ENCODE data around the gene ZNF780B. TPM values are rescaled to one million over a fixed set of nuclear protein-coding genes. Genes with fewer than 3 reads are reported as not detected.
A peak's percentile ranks its signal among the peaks of the same experiment; 100 is the strongest.

Gene ZNF780B
- total and polyA plus RNA-seq, 9 donors = 5.7 to 16.4 (median 10.7) TPM

- Histone ChIP-seq H3K27me3 (ENCODE audit: control insufficient read depth, insufficient read depth, low read length) (no peaks in the 10 kb centered on the region), H3K4me3 (ENCODE audit: low read length) (no peak overlapping the region), H3K27ac (ENCODE audit: low read length) (no peak overlapping the region), H3K9me3 (replicated peaks; ENCODE audit: control insufficient read depth, low read depth, low read length) (peaks cover 2% of the 10 kb centered on the region), H3K36me3 (ENCODE audit: control insufficient read depth, insufficient read depth, low read length) (peaks cover 8% of the 10 kb centered on the region), H3K4me1 (ENCODE audit: control insufficient read depth, insufficient read depth, low read length) (peaks cover 7% of the 10 kb centered on the region)
- no peak for DNase-seq
- 100% methylated on average over 1 of the region's 5 CpGs for WGBS (ENCODE audit: insufficient coverage)
Observed at GRCh38 chr19:40088299-40089047, 32.4 kb upstream of the ZNF780B start.

GRCh38 chr19:40084948-40085347 lies 28.9 kb upstream of the ZNF780B start:
- H3K27me3 ChIP-seq (ENCODE audit: control insufficient read depth, insufficient read depth, low read length) = no peaks in the 10 kb centered on the region
- no peak overlapping the region for H3K4me3 ChIP-seq (ENCODE audit: low read length)
- 89% methylated on average over 4 of the region's 4 CpGs for WGBS (ENCODE audit: insufficient coverage)
- no peak overlapping the region for H3K27ac ChIP-seq (ENCODE audit: low read length)
- peaks cover 29% of the 10 kb centered on the region for H3K36me3 ChIP-seq (ENCODE audit: control insufficient read depth, insufficient read depth, low read length)
- no peak for DNase-seq
- peaks cover 4% of the 10 kb centered on the region for H3K4me1 ChIP-seq (ENCODE audit: control insufficient read depth, insufficient read depth, low read length)
- H3K9me3 ChIP-seq (replicated peaks; ENCODE audit: control insufficient read depth, low read depth, low read length) = peaks cover 2% of the 10 kb centered on the region

- 100% methylated on average over 1 of the region's 1 CpG for WGBS (ENCODE audit: insufficient coverage)
- Histone ChIP-seq H3K9me3 (replicated peaks; ENCODE audit: control insufficient read depth, low read depth, low read length) (peaks cover 14% of the 10 kb centered on the region), H3K4me1 (ENCODE audit: control insufficient read depth, insufficient read depth, low read length) (no peaks in the 10 kb centered on the region), H3K4me3 (ENCODE audit: low read length) (no peak overlapping the region), H3K27me3 (ENCODE audit: control insufficient read depth, insufficient read depth, low read length) (no peaks in the 10 kb centered on the region), H3K27ac (ENCODE audit: low read length) (no peak overlapping the region), H3K36me3 (ENCODE audit: control insufficient read depth, insufficient read depth, low read length) (peaks cover 43% of the 10 kb centered on the region)
- peak; percentile 8 for DNase-seq
Observed at GRCh38 chr19:40081411-40081810, 25.4 kb upstream of the ZNF780B start.

GRCh38 chr19:40080289-40080688 lies 24.3 kb upstream of the ZNF780B start:
- Histone ChIP-seq H3K27me3 (ENCODE audit: control insufficient read depth, insufficient read depth, low read length) (no peaks in the 10 kb centered on the region), H3K9me3 (replicated peaks; ENCODE audit: control insufficient read depth, low read depth, low read length) (peaks cover 21% of the 10 kb centered on the region), H3K4me3 (ENCODE audit: low read length) (no peak overlapping the region), H3K4me1 (ENCODE audit: control insufficient read depth, insufficient read depth, low read length) (no peaks in the 10 kb centered on the region), H3K27ac (ENCODE audit: low read length) (no peak overlapping the region), H3K36me3 (ENCODE audit: control insufficient read depth, insufficient read depth, low read length) (peaks cover 50% of the 10 kb centered on the region)
- no CpG with 5 or more reads among the region's 1 CpG for WGBS (ENCODE audit: insufficient coverage)
- no peak for DNase-seq

GRCh38 chr19:40078377-40078776 lies 22.3 kb upstream of the ZNF780B start:
- H3K27ac ChIP-seq (ENCODE audit: low read length) = no peak overlapping the region
- H3K9me3 ChIP-seq (replicated peaks; ENCODE audit: control insufficient read depth, low read depth, low read length) = peaks cover 33% of the 10 kb centered on the region
- H3K27me3 ChIP-seq (ENCODE audit: control insufficient read depth, insufficient read depth, low read length) = no peaks in the 10 kb centered on the region
- H3K4me1 ChIP-seq (ENCODE audit: control insufficient read depth, insufficient read depth, low read length) = no peaks in the 10 kb centered on the region
- peaks cover 56% of the 10 kb centered on the region for H3K36me3 ChIP-seq (ENCODE audit: control insufficient read depth, insufficient read depth, low read length)
- no peak overlapping the region for H3K4me3 ChIP-seq (ENCODE audit: low read length)
- DNase-seq = no peak
- no CpG with 5 or more reads among the region's 1 CpG for WGBS (ENCODE audit: insufficient coverage)

- Histone ChIP-seq H3K4me1 (ENCODE audit: control insufficient read depth, insufficient read depth, low read length) (no peaks in the 10 kb centered on the region), H3K9me3 (replicated peaks; ENCODE audit: control insufficient read depth, low read depth, low read length) (peaks cover 20% of the 10 kb centered on the region), H3K36me3 (ENCODE audit: control insufficient read depth, insufficient read depth, low read length) (peaks cover 14% of the 10 kb centered on the region), H3K27me3 (ENCODE audit: control insufficient read depth, insufficient read depth, low read length) (no peaks in the 10 kb centered on the region), H3K27ac (ENCODE audit: low read length) (no peak overlapping the region), H3K4me3 (ENCODE audit: low read length) (no peak overlapping the region)
- no peak for DNase-seq
- no CpG with 5 or more reads among the region's 1 CpG for WGBS (ENCODE audit: insufficient coverage)
Observed at GRCh38 chr19:40070058-40070457, 14.0 kb upstream of the ZNF780B start.

- Histone ChIP-seq H3K4me1 (ENCODE audit: control insufficient read depth, insufficient read depth, low read length) (peaks cover 8% of the 10 kb centered on the region), H3K9me3 (replicated peaks; ENCODE audit: control insufficient read depth, low read depth, low read length) (peaks cover 12% of the 10 kb centered on the region), H3K27ac (ENCODE audit: low read length) (no peak overlapping the region), H3K4me3 (ENCODE audit: low read length) (no peak overlapping the region), H3K36me3 (ENCODE audit: control insufficient read depth, insufficient read depth, low read length) (no peaks in the 10 kb centered on the region), H3K27me3 (ENCODE audit: control insufficient read depth, insufficient read depth, low read length) (no peaks in the 10 kb centered on the region)
- DNase-seq = no peak
- WGBS (ENCODE audit: insufficient coverage) = no CpG with 5 or more reads among the region's 1 CpG
Observed at GRCh38 chr19:40059624-40060023, 3.6 kb upstream of the ZNF780B start.

GRCh38 chr19:40057166-40057565 lies 1.1 kb upstream of the ZNF780B start:
- H3K27me3 ChIP-seq (ENCODE audit: control insufficient read depth, insufficient read depth, low read length) = no peaks in the 10 kb centered on the region
- no peak overlapping the region for H3K4me3 ChIP-seq (ENCODE audit: low read length)
- H3K27ac ChIP-seq (ENCODE audit: low read length) = no peak overlapping the region
- no peak for DNase-seq
- WGBS (ENCODE audit: insufficient coverage) = no CpG with 5 or more reads among the region's 1 CpG
- peaks cover 16% of the 10 kb centered on the region for H3K9me3 ChIP-seq (replicated peaks; ENCODE audit: control insufficient read depth, low read depth, low read length)
- peaks cover 9% of the 10 kb centered on the region for H3K4me1 ChIP-seq (ENCODE audit: control insufficient read depth, insufficient read depth, low read length)
- H3K36me3 ChIP-seq (ENCODE audit: control insufficient read depth, insufficient read depth, low read length) = no peaks in the 10 kb centered on the region

- H3K9me3 ChIP-seq (replicated peaks; ENCODE audit: control insufficient read depth, low read depth, low read length) = peaks cover 18% of the 10 kb centered on the region
Observed at GRCh38 chr19:40056505-40056904, 474 bp upstream of the ZNF780B start.

GRCh38 chr19:40055049-40055448 lies 982 bp downstream of the ZNF780B start:
- Histone ChIP-seq H3K27ac (ENCODE audit: low read length) (no peak overlapping the region), H3K9me3 (replicated peaks; ENCODE audit: control insufficient read depth, low read depth, low read length) (peaks cover 21% of the 10 kb centered on the region), H3K4me3 (ENCODE audit: low read length) (peak overlapping the region; percentile 79), H3K4me1 (ENCODE audit: control insufficient read depth, insufficient read depth, low read length) (peaks cover 9% of the 10 kb centered on the region), H3K36me3 (ENCODE audit: control insufficient read depth, insufficient read depth, low read length) (peaks cover 4% of the 10 kb centered on the region), H3K27me3 (ENCODE audit: control insufficient read depth, insufficient read depth, low read length) (no peaks in the 10 kb centered on the region)
- no peak for DNase-seq
- WGBS (ENCODE audit: insufficient coverage) = 0% methylated on average over 1 of the region's 10 CpGs

More at GRCh38 chr19:40056505-40056904, 474 bp upstream of the ZNF780B start:
- Histone ChIP-seq H3K36me3 (ENCODE audit: control insufficient read depth, insufficient read depth, low read length) (no peaks in the 10 kb centered on the region), H3K27me3 (ENCODE audit: control insufficient read depth, insufficient read depth, low read length) (no peaks in the 10 kb centered on the region), H3K4me3 (ENCODE audit: low read length) (peak overlapping the region; percentile 79), H3K27ac (ENCODE audit: low read length) (peak overlapping the region; percentile 66), H3K4me1 (ENCODE audit: control insufficient read depth, insufficient read depth, low read length) (peaks cover 9% of the 10 kb centered on the region)
- DNase-seq = no peak
- 0% methylated on average over 3 of the region's 7 CpGs for WGBS (ENCODE audit: insufficient coverage)

Data from muscle of leg (tissue), 11 donors.